Keratinocyte (primary cell): ENCODE results near the gene PCDHGA2. TPM values are rescaled to one million over a fixed set of nuclear protein-coding genes. Genes with fewer than 3 reads are reported as not detected.
"Not testable (repeated sequence)": the region's sequence is repeated elsewhere in the genome, so short reads cannot be mapped to it uniquely, and the experiment has no call there.

Source experiments
- DNase-seq: peaks from one replicate; pipeline ENCODE4 v3.0.0-alpha.2; 2011; ENCODE audit warnings: low read depth, missing footprints, low spot score
- FAIRE-seq: peaks from 2 replicates; lab custom pipeline; 2011; peaks lifted over from hg19 to GRCh38; lab: Jason Lieb, UNC
- H2AFZ ChIP-seq: 2 replicates; pipeline ENCODE4 v1.6.0; 2012; ENCODE audit warnings: low read length, control low read depth, inconsistent platforms; ENCODE audit not compliant: control insufficient read depth
- H3K27ac ChIP-seq: 2 replicates; pipeline ENCODE4 v1.5.1; 2011; ENCODE audit warnings: low read length; ENCODE audit not compliant: control insufficient read depth, insufficient read depth
- H3K27me3 ChIP-seq: 3 replicates; pipeline ENCODE4 v1.6.0; 2011; ENCODE audit warnings: low read length; ENCODE audit not compliant: control insufficient read depth, insufficient read depth; ENCODE audit errors: extremely low read depth
- H3K36me3 ChIP-seq, 2 experiments: 2 replicates in 1 of 2; 3 replicates in 1 of 2; pipeline ENCODE4 v1.5.1; 2011; ENCODE audit warnings: low read length in 2 of 2, mild to moderate bottlenecking in 1 of 2; ENCODE audit not compliant: control insufficient read depth in 2 of 2, insufficient read depth in 2 of 2; ENCODE audit errors: extremely low read depth in 1 of 2
- H3K4me1 ChIP-seq: 3 replicates; pipeline ENCODE4 v1.5.1; 2011; ENCODE audit warnings: low read length; ENCODE audit not compliant: control insufficient read depth, insufficient read depth; ENCODE audit errors: extremely low read depth
- H3K4me2 ChIP-seq: 3 replicates; pipeline ENCODE4 v1.6.0; 2011; ENCODE audit warnings: low read depth, low read length; ENCODE audit not compliant: control insufficient read depth, insufficient read depth; ENCODE audit errors: extremely low read depth
- H3K4me3 ChIP-seq, 3 experiments: fragments of 200-600 bp in 1 of 3; sonication (generic) in 1 of 3; 2 replicates in 2 of 3; 3 replicates in 1 of 3; pipeline ENCODE4 v1.5.1; 2011 to 2016; ENCODE audit warnings: low read length in 3 of 3, mild to moderate bottlenecking in 3 of 3, control low read depth in 2 of 3, inconsistent platforms in 1 of 3, low read depth in 1 of 3, mixed read lengths in 1 of 3, mixed run types in 1 of 3, moderate library complexity in 1 of 3; ENCODE audit not compliant: control insufficient read depth in 2 of 3, insufficient read depth in 2 of 3; ENCODE audit errors: extremely low read depth in 1 of 3
- H3K79me2 ChIP-seq: 2 replicates; pipeline ENCODE4 v1.6.0; 2012; ENCODE audit warnings: low read length; ENCODE audit not compliant: control insufficient read depth, insufficient read depth
- H3K9ac ChIP-seq: 3 replicates; pipeline ENCODE4 v1.6.0; 2011; ENCODE audit warnings: low read length; ENCODE audit not compliant: control insufficient read depth, insufficient read depth; ENCODE audit errors: extremely low read depth
- H3K9me1 ChIP-seq: 3 replicates; pipeline ENCODE4 v1.6.0; 2011; ENCODE audit warnings: low read length; ENCODE audit not compliant: control insufficient read depth, insufficient read depth; ENCODE audit errors: extremely low read depth
- H3K9me3 ChIP-seq: 2 replicates; pipeline ENCODE4 v1.5.1; 2012; ENCODE audit warnings: low read depth, low read length; ENCODE audit not compliant: control insufficient read depth
- H4K20me1 ChIP-seq: 3 replicates; pipeline ENCODE4 v1.6.0; 2011; ENCODE audit warnings: low read length; ENCODE audit not compliant: control insufficient read depth, insufficient read depth; ENCODE audit errors: extremely low read depth
- EZH2 ChIP-seq: IDR thresholded peaks from one replicate; pipeline ENCODE4 v1.6.1; 2012; ENCODE audit warnings: inconsistent platforms, mild to moderate bottlenecking, low read length, moderate library complexity
- dilution Hi-C: fragments of 300-500 bp; cut with MboI; formaldehyde crosslinking; loops from one replicate; pipeline ENCODE4 v1.7.0; 2020; ENCODE audit warnings: low sequenced_read_pairs; ENCODE audit not compliant: extremely low pct_ligation_motif_present
- polyA plus RNA-seq, 5 experiments: library from polyadenylated mRNA; depleted of rRNA in 3 of 5; stranded (reverse) in 3 of 5; stranded (forward) in 1 of 5; unstranded in 1 of 5; fragments of >200 nt; gene quantifications; 1 replicate in 1 of 5; 2 replicates in 3 of 5; 3 replicates in 1 of 5; pipeline versions ENCODE4 v1.2.1 to v1.2.3, GENCODE V29; 2011 to 2012; ENCODE audit warnings: missing spikeins in 2 of 5, low read depth in 1 of 5, low replicate concordance in 1 of 5
- TF ChIP-seq, protein P1 (sequence below), 3 experiments: IDR thresholded peaks in 1 of 3; conservative IDR thresholded peaks in 1 of 3; optimal IDR thresholded peaks in 1 of 3; 2 replicates in 2 of 3; 3 replicates in 1 of 3; pipeline versions ENCODE3 to v1.5.1; 2011; ENCODE audit warnings: low read length in 3 of 3, mild to moderate bottlenecking in 3 of 3, moderate library complexity in 2 of 3, control low read depth in 1 of 3, inconsistent platforms in 1 of 3; ENCODE audit not compliant: insufficient read depth in 2 of 3; ENCODE audit errors: extremely low read depth in 1 of 3

PCDHGA2 gene
- polyA plus RNA-seq, 1 donor (not counting 4 experiments of a cell fraction or from before 2014, with no cell fraction given): 0.14 TPM

DNA sequence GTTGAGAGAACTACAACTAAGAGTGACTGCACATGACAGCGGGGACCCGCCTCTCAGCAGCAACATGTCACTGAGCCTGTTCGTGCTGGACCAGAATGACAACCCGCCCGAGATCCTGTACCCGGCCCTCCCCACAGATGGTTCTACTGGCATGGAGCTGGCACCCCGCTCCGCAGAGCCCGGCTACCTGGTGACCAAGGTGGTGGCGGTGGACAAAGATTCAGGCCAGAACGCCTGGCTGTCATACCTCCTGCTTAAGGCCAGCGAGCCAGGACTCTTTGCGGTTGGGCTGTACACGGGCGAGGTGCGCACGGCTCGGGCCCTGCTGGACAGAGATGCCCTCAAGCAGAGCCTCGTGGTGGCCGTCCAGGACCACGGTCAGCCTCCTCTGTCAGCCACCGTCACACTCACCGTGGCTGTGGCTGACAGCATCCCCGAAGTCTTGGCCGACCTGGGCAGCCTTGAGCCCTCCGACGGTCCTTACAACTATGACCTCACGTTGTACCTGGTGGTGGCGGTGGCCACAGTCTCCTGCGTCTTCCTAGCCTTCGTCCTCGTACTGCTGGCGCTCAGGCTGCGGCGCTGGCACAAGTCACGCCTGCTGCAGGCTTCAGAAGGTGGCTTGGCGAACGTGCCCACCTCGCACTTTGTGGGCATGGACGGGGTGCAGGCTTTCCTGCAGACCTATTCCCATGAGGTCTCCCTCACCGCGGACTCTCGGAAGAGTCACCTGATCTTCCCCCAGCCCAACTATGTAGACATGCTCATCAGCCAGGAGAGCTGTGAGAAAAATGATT lies 46.1 kb downstream of the PCDHGA2 start:
- FAIRE-seq (no peak), DNase-seq (no peak)
- Histone ChIP-seq H4K20me1 (no peaks in the 10 kb centered on the region), H3K27ac (no peak overlapping the region), H3K27me3 (peaks cover 8% of the 10 kb centered on the region), H3K9ac (no peak overlapping the region), H3K79me2 (no peaks in the 10 kb centered on the region), H3K4me1 (no peaks in the 10 kb centered on the region), H3K9me3 (peaks cover 12% of the 10 kb centered on the region), H3K4me2 (no peak overlapping the region), H3K36me3 (no peaks in the 10 kb centered on the region), H2AFZ (no peak overlapping the region), H3K4me3 (no peak overlapping the region), H3K9me1 (no peaks in the 10 kb centered on the region)
- dilution Hi-C loops: no loop called here
- TF ChIP-seq, protein P1, sequence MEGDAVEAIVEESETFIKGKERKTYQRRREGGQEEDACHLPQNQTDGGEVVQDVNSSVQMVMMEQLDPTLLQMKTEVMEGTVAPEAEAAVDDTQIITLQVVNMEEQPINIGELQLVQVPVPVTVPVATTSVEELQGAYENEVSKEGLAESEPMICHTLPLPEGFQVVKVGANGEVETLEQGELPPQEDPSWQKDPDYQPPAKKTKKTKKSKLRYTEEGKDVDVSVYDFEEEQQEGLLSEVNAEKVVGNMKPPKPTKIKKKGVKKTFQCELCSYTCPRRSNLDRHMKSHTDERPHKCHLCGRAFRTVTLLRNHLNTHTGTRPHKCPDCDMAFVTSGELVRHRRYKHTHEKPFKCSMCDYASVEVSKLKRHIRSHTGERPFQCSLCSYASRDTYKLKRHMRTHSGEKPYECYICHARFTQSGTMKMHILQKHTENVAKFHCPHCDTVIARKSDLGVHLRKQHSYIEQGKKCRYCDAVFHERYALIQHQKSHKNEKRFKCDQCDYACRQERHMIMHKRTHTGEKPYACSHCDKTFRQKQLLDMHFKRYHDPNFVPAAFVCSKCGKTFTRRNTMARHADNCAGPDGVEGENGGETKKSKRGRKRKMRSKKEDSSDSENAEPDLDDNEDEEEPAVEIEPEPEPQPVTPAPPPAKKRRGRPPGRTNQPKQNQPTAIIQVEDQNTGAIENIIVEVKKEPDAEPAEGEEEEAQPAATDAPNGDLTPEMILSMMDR (optimal IDR thresholded peaks at IDR 0.05 in 1 of 3, IDR thresholded peaks at IDR 0.05 in 1 of 3, conservative IDR thresholded peaks at IDR 0.05 in 1 of 3; ENCODE audit: extremely low read depth in 1 of 3, insufficient read depth in 2 of 3, low read length in 3 of 3): no peak
- no peak for TF ChIP-seq EZH2

DNA sequence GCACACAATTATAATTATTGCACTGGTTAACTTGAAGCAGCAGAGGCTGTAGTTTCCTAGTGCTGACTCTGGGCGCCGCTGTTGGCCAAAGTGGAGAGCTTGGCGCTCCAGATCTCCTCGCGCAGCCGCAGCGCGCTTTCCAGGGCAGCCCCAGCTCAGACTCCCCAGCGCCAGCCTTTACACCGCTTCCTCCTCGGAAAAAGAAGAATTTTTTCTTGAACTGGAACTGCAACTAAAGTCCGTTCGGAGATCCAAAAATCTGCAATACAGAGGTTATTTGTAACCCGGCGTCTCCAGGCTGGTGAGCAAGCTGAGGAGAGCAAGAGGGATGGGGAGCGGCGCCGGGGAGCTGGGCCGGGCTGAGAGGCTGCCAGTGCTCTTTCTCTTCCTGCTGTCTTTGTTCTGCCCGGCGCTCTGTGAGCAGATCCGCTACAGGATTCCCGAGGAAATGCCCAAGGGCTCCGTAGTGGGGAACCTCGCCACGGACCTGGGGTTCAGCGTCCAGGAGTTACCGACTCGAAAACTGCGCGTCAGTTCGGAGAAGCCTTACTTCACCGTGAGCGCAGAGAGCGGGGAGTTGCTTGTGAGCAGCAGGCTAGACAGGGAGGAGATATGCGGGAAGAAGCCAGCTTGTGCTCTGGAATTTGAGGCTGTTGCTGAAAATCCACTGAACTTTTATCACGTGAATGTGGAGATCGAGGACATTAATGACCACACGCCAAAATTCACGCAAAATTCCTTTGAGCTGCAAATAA lies 49.2 kb downstream of the PCDHGA2 start, which contains the start of gene PCDHGB4:
Gene PCDHGB4, plus strand, starts transcription at position 142 of the 755 bp plus-strand sequence. Its CDS starts 187 bp downstream, at position 329.
- H3K4me2 ChIP-seq, H3K4me1 ChIP-seq, H3K79me2 ChIP-seq, H3K9me1 ChIP-seq, H3K27me3 ChIP-seq, DNase-seq, H3K9ac ChIP-seq, H2AFZ ChIP-seq, H3K27ac ChIP-seq, H3K36me3 ChIP-seq, dilution Hi-C loops, H4K20me1 ChIP-seq: not testable (repeated sequence)
- peaks cover 19% of the 10 kb centered on the region for H3K9me3 ChIP-seq
- TF ChIP-seq, protein P1 (optimal IDR thresholded peaks at IDR 0.05 in 1 of 3, IDR thresholded peaks at IDR 0.05 in 1 of 3, conservative IDR thresholded peaks at IDR 0.05 in 1 of 3; ENCODE audit: extremely low read depth in 1 of 3, insufficient read depth in 2 of 3, low read length in 3 of 3): peak in 2 of 3 experiments; percentile 47 to 64
- H3K4me3 ChIP-seq: peak within 1 kb of the TSS in 2 of 3 experiments; percentile 23 to 34
- peak; percentile 34 for FAIRE-seq
